ENCODE measurements around the gene GMPS. TPM values are rescaled to one million over a fixed set of nuclear protein-coding genes. Genes with fewer than 3 reads are reported as not detected.

GMPS gene
- total RNA-seq, 3 donors from 2014 or later = 20.2 to 44.7 (median 35.4) TPM

- no peak for DNase-seq
- H3K4me1 ChIP-seq (ENCODE audit: low read depth) = no peaks in the 10 kb centered on the region
- no peak overlapping the region for H3K4me3 ChIP-seq
- no peak for ATAC-seq
- TF ChIP-seq CTCF (IDR thresholded peaks at IDR 0.05) = no peak
- intact Hi-C loops (cut with DNase I, micrococcal nuclease) = no loop called here
- no peaks in the 10 kb centered on the region for H3K36me3 ChIP-seq (ENCODE audit: low read depth)
- no peaks in the 10 kb centered on the region for H3K9me3 ChIP-seq
These were observed 113.5 kb downstream of the GMPS start for GRCh38 chr3:155983834-155984474.

GRCh38 chr3:155984791-155985417, 114.5 kb downstream of the GMPS start:
- ATAC-seq = no peak
- H3K4me3 ChIP-seq = no peak overlapping the region
- no peaks in the 10 kb centered on the region for H3K9me3 ChIP-seq
- no peak for DNase-seq
- no peaks in the 10 kb centered on the region for H3K4me1 ChIP-seq (ENCODE audit: low read depth)
- intact Hi-C loops (cut with DNase I, micrococcal nuclease) = no loop called here
- H3K36me3 ChIP-seq (ENCODE audit: low read depth) = no peaks in the 10 kb centered on the region
- TF ChIP-seq CTCF (IDR thresholded peaks at IDR 0.05) = no peak

- H3K4me1 ChIP-seq (ENCODE audit: low read depth) = no peaks in the 10 kb centered on the region
- no peak for ATAC-seq
- DNase-seq = no peak
- intact Hi-C loops (cut with DNase I, micrococcal nuclease) = no loop called here
- no peak overlapping the region for H3K4me3 ChIP-seq
- no peaks in the 10 kb centered on the region for H3K9me3 ChIP-seq
- no peaks in the 10 kb centered on the region for H3K36me3 ChIP-seq (ENCODE audit: low read depth)
- no peak for TF ChIP-seq CTCF (IDR thresholded peaks at IDR 0.05)
These were observed 119.1 kb downstream of the GMPS start for GRCh38 chr3:155989536-155989935.

GRCh38 chr3:155991212-155991611, 120.8 kb downstream of the GMPS start:
- no peaks in the 10 kb centered on the region for H3K4me1 ChIP-seq (ENCODE audit: low read depth)
- H3K4me3 ChIP-seq = no peak overlapping the region
- DNase-seq (no peak), ATAC-seq (no peak)
- intact Hi-C loops (cut with DNase I, micrococcal nuclease) = no loop called here
- TF ChIP-seq CTCF (IDR thresholded peaks at IDR 0.05) = no peak
- no peaks in the 10 kb centered on the region for H3K9me3 ChIP-seq
- H3K36me3 ChIP-seq (ENCODE audit: low read depth) = no peaks in the 10 kb centered on the region

GRCh38 chr3:155991847-155992246, 121.4 kb downstream of the GMPS start:
- DNase-seq (no peak), ATAC-seq (no peak)
- Histone ChIP-seq H3K36me3 (ENCODE audit: low read depth) (no peaks in the 10 kb centered on the region), H3K4me1 (ENCODE audit: low read depth) (no peaks in the 10 kb centered on the region), H3K9me3 (no peaks in the 10 kb centered on the region), H3K4me3 (no peak overlapping the region)
- intact Hi-C loops (cut with DNase I, micrococcal nuclease) = no loop called here
- no peak for TF ChIP-seq CTCF (IDR thresholded peaks at IDR 0.05)

Other genes with a start within 250 kb of the GMPS start
- 10 to 100 TPM in 2 of 3 donors, 1 to 10 TPM in 1; 4.2 to 13.2 (median 10.2) TPM for gene PLCH1, start 125.6 kb upstream of the GMPS start, total RNA-seq
- 1 to 10 TPM; 1.7 to 3.3 (median 2.0) TPM for gene C3orf33, start 64.4 kb upstream of the GMPS start, total RNA-seq
- 10 to 100 TPM; 25.8 to 31.0 (median 27.8) TPM for gene SLC33A1, start 16.2 kb upstream of the GMPS start, total RNA-seq
- 10 to 100 TPM in 1 of 3 donors, 1 to 10 TPM in 1, under 1 TPM in 1; 0.65 to 13.5 (median 1.2) TPM for gene KCNAB1, start 249.9 kb downstream of the GMPS start, total RNA-seq